CD14-positive monocyte (primary cell): Measurements from ENCODE around the gene HSFX1. TPM values are rescaled to one million over a fixed set of nuclear protein-coding genes. Genes with fewer than 3 reads are reported as not detected.

Source experiments
- DNase-seq, 3 donors: peaks; one replicate each; pipeline ENCODE4 v3.0.0-alpha.2; 2011 to 2022
- H2AFZ ChIP-seq: 2 replicates; pipeline ENCODE4 v1.6.0; 2012; ENCODE audit warnings: mild to moderate bottlenecking, low read depth, low read length, inconsistent platforms; ENCODE audit not compliant: insufficient read depth, poor library complexity, severe bottlenecking
- H3K27ac ChIP-seq, 2 donors: 1 replicate in 1 of 2; 2 replicates in 1 of 2; pipeline ENCODE4 v1.5.1; 2012 to 2013; ENCODE audit warnings: low read length in 2 of 2, control low read depth in 1 of 2, inconsistent platforms in 1 of 2, low read depth in 1 of 2, mild to moderate bottlenecking in 1 of 2
- H3K27me3 ChIP-seq, 2 donors: one replicate each; pipeline versions ENCODE4 v1.6.0 to v1.6.1; 2011 to 2013; ENCODE audit warnings: low read length in 2 of 2; ENCODE audit not compliant: control insufficient read depth in 2 of 2, insufficient read depth in 2 of 2
- H3K36me3 ChIP-seq, 2 donors: replicated peaks in 1 of 2; 1 replicate in 1 of 2; 2 replicates in 1 of 2; pipeline versions ENCODE4 v1.5.1 to v1.6.1; 2012 to 2013; ENCODE audit warnings: low read length in 2 of 2, control low read depth in 1 of 2, inconsistent platforms in 1 of 2, mild to moderate bottlenecking in 1 of 2; ENCODE audit not compliant: insufficient read depth in 2 of 2, control insufficient read depth in 1 of 2
- H3K4me1 ChIP-seq, 2 donors: 1 replicate in 1 of 2; 2 replicates in 1 of 2; pipeline versions ENCODE4 v1.5.1 to v1.6.1; 2012 to 2013; ENCODE audit warnings: low read length in 2 of 2, control low read depth in 1 of 2, inconsistent platforms in 1 of 2, mild to moderate bottlenecking in 1 of 2, moderate library complexity in 1 of 2; ENCODE audit not compliant: insufficient read depth in 2 of 2, control insufficient read depth in 1 of 2
- H3K4me2 ChIP-seq: replicated peaks from 2 replicates; pipeline ENCODE3; 2012; ENCODE audit warnings: low read length, moderate library complexity, mild to moderate bottlenecking; ENCODE audit not compliant: poor library complexity, severe bottlenecking; ENCODE audit errors: extremely low read depth
- H3K4me3 ChIP-seq, 3 experiments: fragments of 200-600 bp in 1 of 3; sonication (generic) in 1 of 3; replicated peaks in 1 of 3; 1 replicate in 2 of 3; 2 replicates in 1 of 3; pipeline ENCODE4 v1.5.1; 2011 to 2013; ENCODE audit warnings: low read length in 3 of 3, mild to moderate bottlenecking in 3 of 3, control low read depth in 2 of 3, low read depth in 2 of 3, inconsistent platforms in 1 of 3, moderate library complexity in 1 of 3
- H3K79me2 ChIP-seq: 2 replicates; pipeline ENCODE4 v1.6.0; 2012; ENCODE audit warnings: mild to moderate bottlenecking, control low read depth, inconsistent platforms, low read length, moderate library complexity; ENCODE audit not compliant: insufficient read depth
- H3K9ac ChIP-seq: 2 replicates; pipeline ENCODE4 v1.6.0; 2017; ENCODE audit warnings: low read length, mild to moderate bottlenecking; ENCODE audit not compliant: insufficient read depth, poor library complexity, severe bottlenecking
- H3K9me3 ChIP-seq, 2 donors: replicated peaks in 1 of 2; 1 replicate in 1 of 2; 2 replicates in 1 of 2; pipeline versions ENCODE4 v1.5.1 to v1.6.1; 2012 to 2013; ENCODE audit warnings: low read length in 2 of 2, control low read depth in 1 of 2; ENCODE audit not compliant: control insufficient read depth in 1 of 2, insufficient read depth in 1 of 2
- H4K20me1 ChIP-seq: 2 replicates; pipeline ENCODE4 v1.6.0; 2012; ENCODE audit warnings: mild to moderate bottlenecking, low read length, control low read depth, moderate library complexity; ENCODE audit not compliant: insufficient read depth
- H3K27ac Mint-ChIP-seq, 7 donors: one replicate each; pipeline ENCODE4 v1.8.0; 2020; ENCODE audit warnings: mild to moderate bottlenecking in 7 of 7, mixed read lengths in 7 of 7, moderate library complexity in 6 of 7, inconsistent platforms in 2 of 7
- H3K27me3 Mint-ChIP-seq, 3 donors: one replicate each; pipeline ENCODE4 v1.8.0; 2021 to 2022; ENCODE audit warnings: low read depth in 3 of 3, mild to moderate bottlenecking in 3 of 3, mixed read lengths in 3 of 3, moderate library complexity in 3 of 3, inconsistent platforms in 1 of 3
- H3K36me3 Mint-ChIP-seq, 2 donors: one replicate each; pipeline ENCODE4 v1.8.0; 2020; ENCODE audit warnings: mixed read lengths in 2 of 2, inconsistent platforms in 1 of 2, mild to moderate bottlenecking in 1 of 2
- H3K4me1 Mint-ChIP-seq: one replicate; pipeline ENCODE4 v1.8.0; 2020; ENCODE audit warnings: mild to moderate bottlenecking, mixed read lengths
- H3K4me3 Mint-ChIP-seq, 2 donors: one replicate each; pipeline ENCODE4 v1.8.0; 2020; ENCODE audit warnings: mild to moderate bottlenecking in 2 of 2, mixed read lengths in 2 of 2, moderate library complexity in 1 of 2
- H3K9me3 Mint-ChIP-seq, 7 donors: one replicate each; pipeline ENCODE4 v1.8.0; 2020 to 2022; ENCODE audit warnings: mixed read lengths in 7 of 7, mild to moderate bottlenecking in 6 of 7, moderate library complexity in 6 of 7, inconsistent platforms in 2 of 7
- CTCF ChIP-seq: fragments of 200-600 bp; IDR thresholded peaks from one replicate; pipeline ENCODE4 v1.8.0; 2022; ENCODE audit warnings: antibody characterized with exemption, mild to moderate bottlenecking
- WGBS: methylation state at CpG from one replicate; pipeline ENCODE4 v1.1.5; 2013; ENCODE audit warnings: missing lambda C conversion rate; ENCODE audit not compliant: insufficient coverage; 5-methylcytosine and 5-hydroxymethylcytosine counted together
- intact Hi-C, 2 donors: fragments of 100-400 bp; cut with micrococcal nuclease; formaldehyde crosslinking; loops; one replicate each; pipeline versions ENCODE4 v1.15.0 to v1.15.1; 2023
- polyA plus RNA-seq, 3 donors: library from polyadenylated mRNA; depleted of rRNA in 1 of 3; unstranded in 2 of 3; stranded (reverse) in 1 of 3; fragments of 300-500 nt in 2 of 3; fragments of >200 nt in 1 of 3; fragmentation: Illumina TruSeq in 2 of 3; gene quantifications; 1 replicate in 2 of 3; 2 replicates in 1 of 3; pipeline ENCODE4 v1.2.3, GENCODE V29; 2012 to 2021

The HSFX1 gene
- polyA plus RNA-seq, 3 donors, result 0.35 TPM; not detected in 2

- Histone ChIP-seq H3K36me3 (no peaks in the 10 kb centered on the region), H2AFZ (no peak overlapping the region), H3K27me3 (no peaks in the 10 kb centered on the region), H3K9me3 (no peaks in the 10 kb centered on the region), H3K4me3 (no peak overlapping the region), H4K20me1 (no peaks in the 10 kb centered on the region), H3K9ac (no peak overlapping the region), H3K27ac (no peak overlapping the region), H3K4me2 (no peak overlapping the region), H3K4me1 (no peaks in the 10 kb centered on the region), H3K79me2 (no peaks in the 10 kb centered on the region)
- TF ChIP-seq CTCF, result no peak
- Mint-ChIP-seq H3K4me1 (no peaks in the 10 kb centered on the region), H3K36me3 (no peaks in the 10 kb centered on the region), H3K27ac (no peak overlapping the region), H3K4me3 (no peak overlapping the region), H3K27me3 (peaks cover 0 to 2% (median 1%) of the 10 kb centered on the region in 3 donors), H3K9me3 (no peaks in the 10 kb centered on the region)
- DNase-seq, result no peak
- intact Hi-C loops, result no loop called here
- 96% methylated on average over 5 of the region's 6 CpGs for WGBS
Observed at GRCh38 chrX:149804102-149804501, 30.2 kb downstream of the HSFX1 start.

GRCh38 chrX:149807747-149808458 is 34.0 kb downstream of the HSFX1 start:
- H3K4me3 ChIP-seq, result no peak overlapping the region
- H3K27me3 Mint-ChIP-seq, result peaks cover 3 to 4% (median 3%) of the 10 kb centered on the region in 3 donors
- H3K36me3 Mint-ChIP-seq, result no peaks in the 10 kb centered on the region
- no peaks in the 10 kb centered on the region for H3K9me3 Mint-ChIP-seq
- DNase-seq, result no peak
- no peak for TF ChIP-seq CTCF
- H3K36me3 ChIP-seq, result no peaks in the 10 kb centered on the region
- H3K4me3 Mint-ChIP-seq, result no peak overlapping the region
- H3K79me2 ChIP-seq, result no peaks in the 10 kb centered on the region
- no peak overlapping the region for H3K27ac ChIP-seq
- H3K4me2 ChIP-seq, result no peak overlapping the region
- H3K27me3 ChIP-seq, result no peaks in the 10 kb centered on the region
- H4K20me1 ChIP-seq, result no peaks in the 10 kb centered on the region
- no peaks in the 10 kb centered on the region for H3K9me3 ChIP-seq
- no peaks in the 10 kb centered on the region for H3K4me1 Mint-ChIP-seq
- H3K4me1 ChIP-seq, result no peaks in the 10 kb centered on the region
- 90% methylated on average over 2 of the region's 12 CpGs for WGBS
- no peak overlapping the region for H3K9ac ChIP-seq
- intact Hi-C loops, result no loop called here
- H3K27ac Mint-ChIP-seq, result no peak overlapping the region
- no peak overlapping the region for H2AFZ ChIP-seq
